ENCODE measurements around the gene SLA2. TPM values are rescaled to one million over a fixed set of nuclear protein-coding genes. Genes with fewer than 3 reads are reported as not detected.

SLA2 gene
- polyA plus RNA-seq, 1 of the 3 experiments (the other 2 are of a cell fraction) = not detected

DNA sequence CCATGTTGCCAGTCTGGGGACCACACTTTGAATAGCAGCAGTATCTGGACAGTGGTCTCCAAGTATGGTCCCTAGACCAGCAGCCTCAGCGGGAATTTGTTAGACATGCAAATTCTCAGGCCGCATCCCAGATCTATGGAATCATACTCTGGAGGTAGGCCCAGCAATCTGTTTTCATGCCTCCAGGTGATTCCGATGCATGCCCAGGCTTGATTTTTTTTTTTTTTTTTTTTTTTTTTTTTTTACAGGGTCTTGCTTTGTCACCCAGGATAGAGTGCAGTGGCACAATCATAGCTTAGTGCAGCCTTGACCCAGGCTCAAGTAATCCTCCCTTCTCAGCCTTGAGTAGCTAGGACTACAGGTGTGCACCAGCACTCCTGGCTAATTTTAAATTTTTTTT, 682 bp upstream of the SLA2 start:
- no peaks in the 10 kb centered on the region for H3K9me3 ChIP-seq
- 92% methylated on average over 3 of the region's 3 CpGs for WGBS (ENCODE audit: low lambda C conversion rate)
- H3F3A ChIP-seq (replicated peaks; ENCODE audit: insufficient read depth) = no peaks in the 10 kb centered on the region
- no peaks in the 10 kb centered on the region for H3K27me3 ChIP-seq (ENCODE audit: insufficient read depth)
- no peaks in the 10 kb centered on the region for H3K36me3 ChIP-seq (replicated peaks in 1 of 2; ENCODE audit: control insufficient read depth in 1 of 2, insufficient read depth in 2 of 2, low read length in 1 of 2)
- DNase-seq = no peak
- no peaks in the 10 kb centered on the region for H3K4me1 ChIP-seq (ENCODE audit: control insufficient read depth in 1 of 2, insufficient read depth in 2 of 2, low read depth in 1 of 2, low read length in 1 of 2)
- POLR2A ChIA-PET = no interaction called here
- no peak overlapping the region for H3K4me2 ChIP-seq
- no peak for TF ChIP-seq ELF1 (IDR thresholded peaks at IDR 0.05)
- no peak for TF ChIP-seq NRF1 (IDR thresholded peaks at IDR 0.05; ENCODE audit: low read depth, low read length)
- no peak for TF ChIP-seq FOSL2 (IDR thresholded peaks at IDR 0.05; ENCODE audit: borderline replicate concordance, low read depth)
- TF ChIP-seq, protein P1, sequence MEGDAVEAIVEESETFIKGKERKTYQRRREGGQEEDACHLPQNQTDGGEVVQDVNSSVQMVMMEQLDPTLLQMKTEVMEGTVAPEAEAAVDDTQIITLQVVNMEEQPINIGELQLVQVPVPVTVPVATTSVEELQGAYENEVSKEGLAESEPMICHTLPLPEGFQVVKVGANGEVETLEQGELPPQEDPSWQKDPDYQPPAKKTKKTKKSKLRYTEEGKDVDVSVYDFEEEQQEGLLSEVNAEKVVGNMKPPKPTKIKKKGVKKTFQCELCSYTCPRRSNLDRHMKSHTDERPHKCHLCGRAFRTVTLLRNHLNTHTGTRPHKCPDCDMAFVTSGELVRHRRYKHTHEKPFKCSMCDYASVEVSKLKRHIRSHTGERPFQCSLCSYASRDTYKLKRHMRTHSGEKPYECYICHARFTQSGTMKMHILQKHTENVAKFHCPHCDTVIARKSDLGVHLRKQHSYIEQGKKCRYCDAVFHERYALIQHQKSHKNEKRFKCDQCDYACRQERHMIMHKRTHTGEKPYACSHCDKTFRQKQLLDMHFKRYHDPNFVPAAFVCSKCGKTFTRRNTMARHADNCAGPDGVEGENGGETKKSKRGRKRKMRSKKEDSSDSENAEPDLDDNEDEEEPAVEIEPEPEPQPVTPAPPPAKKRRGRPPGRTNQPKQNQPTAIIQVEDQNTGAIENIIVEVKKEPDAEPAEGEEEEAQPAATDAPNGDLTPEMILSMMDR (IDR thresholded peaks at IDR 0.05) = no peak
- no peak for TF ChIP-seq EP300 (IDR thresholded peaks at IDR 0.05; ENCODE audit: borderline replicate concordance in 1 of 2, low read depth in 1 of 2, low read length in 1 of 2)
- no peak for TF ChIP-seq POLR2AphosphoS5 (IDR thresholded peaks at IDR 0.05; ENCODE audit: low read depth, low read length)
- TF ChIP-seq MXI1 (IDR thresholded peaks at IDR 0.05; ENCODE audit: low read depth, low read length) = no peak
- TF ChIP-seq CHD2 (IDR thresholded peaks at IDR 0.05; ENCODE audit: low read length, partially characterized antibody) = no peak
- no peak for TF ChIP-seq RAD21 (IDR thresholded peaks at IDR 0.05; ENCODE audit: low read length)
- TF ChIP-seq MEF2A (IDR thresholded peaks at IDR 0.05; ENCODE audit: borderline replicate concordance, low read depth) = no peak
- no peak for TF ChIP-seq GABPA (IDR thresholded peaks at IDR 0.05; ENCODE audit: low read depth)
- no peak for TF ChIP-seq SIN3A (IDR thresholded peaks at IDR 0.05; ENCODE audit: borderline replicate concordance, low read depth, low read length)
- TF ChIP-seq, protein P2, sequence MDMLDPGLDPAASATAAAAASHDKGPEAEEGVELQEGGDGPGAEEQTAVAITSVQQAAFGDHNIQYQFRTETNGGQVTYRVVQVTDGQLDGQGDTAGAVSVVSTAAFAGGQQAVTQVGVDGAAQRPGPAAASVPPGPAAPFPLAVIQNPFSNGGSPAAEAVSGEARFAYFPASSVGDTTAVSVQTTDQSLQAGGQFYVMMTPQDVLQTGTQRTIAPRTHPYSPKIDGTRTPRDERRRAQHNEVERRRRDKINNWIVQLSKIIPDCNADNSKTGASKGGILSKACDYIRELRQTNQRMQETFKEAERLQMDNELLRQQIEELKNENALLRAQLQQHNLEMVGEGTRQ (IDR thresholded peaks at IDR 0.05; ENCODE audit: borderline replicate concordance, low read depth, low read length) = no peak
- TF ChIP-seq, protein P3, sequence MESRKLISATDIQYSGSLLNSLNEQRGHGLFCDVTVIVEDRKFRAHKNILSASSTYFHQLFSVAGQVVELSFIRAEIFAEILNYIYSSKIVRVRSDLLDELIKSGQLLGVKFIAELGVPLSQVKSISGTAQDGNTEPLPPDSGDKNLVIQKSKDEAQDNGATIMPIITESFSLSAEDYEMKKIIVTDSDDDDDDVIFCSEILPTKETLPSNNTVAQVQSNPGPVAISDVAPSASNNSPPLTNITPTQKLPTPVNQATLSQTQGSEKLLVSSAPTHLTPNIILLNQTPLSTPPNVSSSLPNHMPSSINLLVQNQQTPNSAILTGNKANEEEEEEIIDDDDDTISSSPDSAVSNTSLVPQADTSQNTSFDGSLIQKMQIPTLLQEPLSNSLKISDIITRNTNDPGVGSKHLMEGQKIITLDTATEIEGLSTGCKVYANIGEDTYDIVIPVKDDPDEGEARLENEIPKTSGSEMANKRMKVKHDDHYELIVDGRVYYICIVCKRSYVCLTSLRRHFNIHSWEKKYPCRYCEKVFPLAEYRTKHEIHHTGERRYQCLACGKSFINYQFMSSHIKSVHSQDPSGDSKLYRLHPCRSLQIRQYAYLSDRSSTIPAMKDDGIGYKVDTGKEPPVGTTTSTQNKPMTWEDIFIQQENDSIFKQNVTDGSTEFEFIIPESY (IDR thresholded peaks at IDR 0.05; ENCODE audit: borderline replicate concordance, low read depth) = no peak
- no peak for TF ChIP-seq RXRA (IDR thresholded peaks at IDR 0.05; ENCODE audit: borderline replicate concordance, low read depth)
- TF ChIP-seq, protein P4, sequence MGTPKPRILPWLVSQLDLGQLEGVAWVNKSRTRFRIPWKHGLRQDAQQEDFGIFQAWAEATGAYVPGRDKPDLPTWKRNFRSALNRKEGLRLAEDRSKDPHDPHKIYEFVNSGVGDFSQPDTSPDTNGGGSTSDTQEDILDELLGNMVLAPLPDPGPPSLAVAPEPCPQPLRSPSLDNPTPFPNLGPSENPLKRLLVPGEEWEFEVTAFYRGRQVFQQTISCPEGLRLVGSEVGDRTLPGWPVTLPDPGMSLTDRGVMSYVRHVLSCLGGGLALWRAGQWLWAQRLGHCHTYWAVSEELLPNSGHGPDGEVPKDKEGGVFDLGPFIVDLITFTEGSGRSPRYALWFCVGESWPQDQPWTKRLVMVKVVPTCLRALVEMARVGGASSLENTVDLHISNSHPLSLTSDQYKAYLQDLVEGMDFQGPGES (IDR thresholded peaks at IDR 0.05; ENCODE audit: low read depth, low read length) = no peak
- H3K4me3 ChIP-seq (ENCODE audit: low read depth in 2 of 2, low read length in 1 of 2) = no peak overlapping the region
- no peaks in the 10 kb centered on the region for H3K9me2 ChIP-seq
- H4K20me1 ChIP-seq (ENCODE audit: insufficient read depth) = no peaks in the 10 kb centered on the region
- H3K27ac ChIP-seq (ENCODE audit: low read depth in 2 of 2, low read length in 1 of 2) = no peak overlapping the region
- no peak overlapping the region for H3K9ac ChIP-seq
- CTCF ChIA-PET = no interaction called here
- no peak overlapping the region for H2AFZ ChIP-seq (ENCODE audit: low read depth)
- H3K79me2 ChIP-seq (ENCODE audit: insufficient read depth) = no peaks in the 10 kb centered on the region
